IMR-90 (cell line): Measurements from ENCODE around the gene OTUD7B. TPM values are rescaled to one million over a fixed set of nuclear protein-coding genes. Genes with fewer than 3 reads are reported as not detected.
A peak's percentile ranks its signal among the peaks of the same experiment; 100 is the strongest.

Experiments used
- ATAC-seq: fragments of 200-7000 bp; cut with Tn5 transposase; 2 replicates; pipeline ENCODE4 v1.9.1; 2020; ENCODE audit warnings: low read depth, mild to moderate bottlenecking, moderate library complexity
- BruUV-seq: library from RNA; stranded (reverse); fragments of 400-500 nt; replicated peaks from 2 replicates; lab custom pipeline; 2021; lab: Mats Ljungman, UMichigan
- CTCF ChIA-PET: fragments of 300-600 bp; formaldehyde crosslinking; extraction: SDS; loops from one replicate; lab custom pipeline; 2021; ENCODE audit warnings: antibody characterized with exemption; lab: Yijun Ruan, JAX
- POLR2A ChIA-PET: fragments of 300-600 bp; sonication (Branson Sonifier 250); formaldehyde crosslinking; loops from one replicate; lab custom pipeline; 2022; ENCODE audit warnings: antibody characterized with exemption; ENCODE audit not compliant: unreplicated experiment; lab: Charles Lee
- DNase-seq: peaks from one replicate; pipeline ENCODE4 v3.0.0; 2013
- H2AFZ ChIP-seq: replicated peaks from 2 replicates; pipeline ENCODE3; 2013; ENCODE audit warnings: low read length, mild to moderate bottlenecking; ENCODE audit not compliant: poor library complexity
- H2AK5ac ChIP-seq: 2 replicates; pipeline ENCODE4 v1.6.1; 2013; ENCODE audit warnings: low read depth, low read length, inconsistent platforms
- H2AK9ac ChIP-seq: replicated peaks from 2 replicates; pipeline ENCODE3; 2013; ENCODE audit warnings: mild to moderate bottlenecking, low read depth, low read length, moderate library complexity; ENCODE audit not compliant: poor library complexity
- H2BK120ac ChIP-seq: 2 replicates; pipeline ENCODE4 v1.6.1; 2013; ENCODE audit warnings: low read depth, low read length, inconsistent platforms
- H2BK15ac ChIP-seq: 3 replicates; pipeline ENCODE4 v1.6.1; 2013; ENCODE audit warnings: low read depth, low read length, inconsistent platforms
- H2BK20ac ChIP-seq: 2 replicates; pipeline ENCODE4 v1.6.1; 2013; ENCODE audit warnings: low read depth, mild to moderate bottlenecking, inconsistent platforms, low read length, moderate library complexity
- H2BK5ac ChIP-seq: 2 replicates; pipeline ENCODE4 v1.6.1; 2013; ENCODE audit warnings: mild to moderate bottlenecking, low read depth, low read length, inconsistent platforms; ENCODE audit not compliant: poor library complexity, severe bottlenecking
- H3K14ac ChIP-seq: replicated peaks from 2 replicates; pipeline ENCODE4 v1.6.1; 2013; ENCODE audit warnings: low read depth, low read length, inconsistent platforms
- H3K18ac ChIP-seq: 2 replicates; pipeline ENCODE4 v1.6.1; 2013; ENCODE audit warnings: low read depth, low read length, control low read depth
- H3K23ac ChIP-seq: 2 replicates; pipeline ENCODE4 v1.6.1; 2013; ENCODE audit warnings: low read depth, low read length, inconsistent platforms
- H3K27ac ChIP-seq: 2 replicates; pipeline ENCODE4 v1.5.1; 2013; ENCODE audit warnings: mild to moderate bottlenecking, control low read depth, low read length; ENCODE audit not compliant: insufficient read depth
- H3K27me3 ChIP-seq: 2 replicates; pipeline ENCODE4 v1.6.1; 2013; ENCODE audit warnings: low read length; ENCODE audit not compliant: control insufficient read depth, insufficient read depth
- H3K36me3 ChIP-seq: 2 replicates; pipeline ENCODE4 v1.6.1; 2013; ENCODE audit warnings: low read length, mixed read lengths; ENCODE audit not compliant: control insufficient read depth, insufficient read depth
- H3K4ac ChIP-seq: 2 replicates; pipeline ENCODE4 v1.6.1; 2013; ENCODE audit warnings: low read depth, low read length, inconsistent platforms
- H3K4me1 ChIP-seq: 2 replicates; pipeline ENCODE4 v1.6.1; 2013; ENCODE audit warnings: low read length, mixed read lengths; ENCODE audit not compliant: control insufficient read depth, insufficient read depth
- H3K4me2 ChIP-seq: 2 replicates; pipeline ENCODE4 v1.6.1; 2013; ENCODE audit warnings: low read depth, mild to moderate bottlenecking, control low read depth, low read length, moderate library complexity
- H3K4me3 ChIP-seq: 2 replicates; pipeline ENCODE4 v1.5.1; 2013; ENCODE audit warnings: low read depth, mild to moderate bottlenecking, control low read depth, low read length, moderate library complexity; ENCODE audit not compliant: insufficient read depth
- H3K56ac ChIP-seq: 2 replicates; pipeline ENCODE4 v1.6.1; 2013; ENCODE audit warnings: low read length, inconsistent platforms; ENCODE audit not compliant: insufficient read depth; ENCODE audit errors: extremely low read depth
- H3K79me1 ChIP-seq, 2 experiments: 2 replicates each; pipeline ENCODE4 v1.6.1; 2013; ENCODE audit warnings: low read length in 2 of 2, inconsistent platforms in 1 of 2, low read depth in 1 of 2
- H3K9ac ChIP-seq: 2 replicates; pipeline ENCODE4 v1.6.1; 2013; ENCODE audit warnings: low read depth, low read length, control low read depth
- H3K9me1 ChIP-seq: 2 replicates; pipeline ENCODE4 v1.6.1; 2013; ENCODE audit warnings: low read length, inconsistent platforms; ENCODE audit not compliant: insufficient read depth
- H3K9me3 ChIP-seq: 2 replicates; pipeline ENCODE4 v1.6.1; 2013; ENCODE audit warnings: low read length; ENCODE audit not compliant: control insufficient read depth, insufficient read depth
- H4K20me1 ChIP-seq: 2 replicates; pipeline ENCODE4 v1.6.1; 2013; ENCODE audit warnings: low read length, inconsistent platforms; ENCODE audit not compliant: insufficient read depth
- H4K5ac ChIP-seq: 2 replicates; pipeline ENCODE4 v1.6.1; 2013; ENCODE audit warnings: mild to moderate bottlenecking, low read depth, low read length, control low read depth
- H4K8ac ChIP-seq, 2 experiments: 2 replicates each; pipeline ENCODE4 v1.6.1; 2013; ENCODE audit warnings: low read depth in 2 of 2, low read length in 2 of 2, control low read depth in 1 of 2, inconsistent platforms in 1 of 2
- H4K91ac ChIP-seq: 2 replicates; pipeline ENCODE4 v1.6.1; 2013; ENCODE audit warnings: low read depth, low read length, inconsistent platforms; ENCODE audit not compliant: insufficient read depth
- FOS ChIP-seq: fragments of 150-350 bp; IDR thresholded peaks from 2 replicates; pipeline ENCODE4 v1.6.1; 2016; ENCODE audit warnings: low read depth, low read length
- MAZ ChIP-seq: IDR thresholded peaks from 2 replicates; pipeline ENCODE4 v1.6.1; 2012; ENCODE audit warnings: low read depth, mild to moderate bottlenecking, low read length, improper control_type of control experiment, moderate library complexity, borderline replicate concordance
- MXI1 ChIP-seq: IDR thresholded peaks from 2 replicates; pipeline ENCODE4 v1.6.1; 2012; ENCODE audit warnings: low read depth, mild to moderate bottlenecking, low read length, moderate library complexity, borderline replicate concordance
- NFE2L2 ChIP-seq: fragments of 150-350 bp; IDR thresholded peaks from 2 replicates; pipeline ENCODE4 v1.6.1; 2016; ENCODE audit warnings: low read depth, mild to moderate bottlenecking, low read length
- RAD21 ChIP-seq: IDR thresholded peaks from 2 replicates; pipeline ENCODE4 v1.6.1; 2012; ENCODE audit warnings: low read length, improper control_type of control experiment
- WGBS, 2 experiments: methylation state at CpG; one replicate each; pipeline versions ENCODE4 v1.1.5 to v1.1.7; 2013; ENCODE audit warnings: missing lambda C conversion rate in 2 of 2; ENCODE audit not compliant: insufficient read length in 1 of 2; ENCODE audit errors: extremely low coverage in 2 of 2; 5-methylcytosine and 5-hydroxymethylcytosine counted together
- dilution Hi-C: fragments of 300-500 bp; cut with HindIII; formaldehyde crosslinking; loops from one replicate; pipeline ENCODE4 v1.14.3; 2018; ENCODE audit warnings: low sequenced_read_pairs; ENCODE audit not compliant: unreplicated experiment
- in situ Hi-C: fragments of 300-500 bp; cut with MboI; formaldehyde crosslinking; loops from 3 replicates; pipeline ENCODE4 v1.14.3; 2019; ENCODE audit warnings: low sequenced_read_pairs, inconsistent platforms, mixed read lengths
- intact Hi-C: fragments of 100-400 bp; cut with micrococcal nuclease; formaldehyde crosslinking; loops from 2 replicates; pipeline ENCODE4 v1.10.0; 2022
- polyA plus RNA-seq, 3 experiments: library from polyadenylated mRNA; depleted of rRNA; stranded (reverse); fragments of >200 nt; gene quantifications; 2 replicates each; pipeline ENCODE4 v1.2.3, GENCODE V29; 2012; ENCODE audit warnings: low replicate concordance in 1 of 3
- total RNA-seq: library from RNA; depleted of rRNA; stranded (reverse); fragments of >200 nt; gene quantifications from 2 replicates; pipeline ENCODE4 v1.2.3, GENCODE V29; 2012

The OTUD7B gene
- total and polyA plus RNA-seq, 2 of the 4 experiments (the other 2 are of a cell fraction), result 7.5 to 18.6 TPM

GRCh38 chr1:150021191-150021694 is 10.7 kb upstream of the OTUD7B start:
- H3K14ac ChIP-seq, result 0 out of 2 replicates have a peak overlapping the region, but pooled peaks have one; percentile 21
- H3K79me1 ChIP-seq, result no peaks in the 10 kb centered on the region
- POLR2A ChIA-PET, result no interaction called here
- H2BK20ac ChIP-seq, result no peak overlapping the region
- H2AK9ac ChIP-seq, result no peak overlapping the region
- DNase-seq (no peak), ATAC-seq (no peak)
- no peak overlapping the region for H2BK120ac ChIP-seq
- H2AFZ ChIP-seq, result no peak overlapping the region
- H2BK15ac ChIP-seq, result no peak overlapping the region
- no peaks in the 10 kb centered on the region for H3K36me3 ChIP-seq
- no peak overlapping the region for H4K5ac ChIP-seq
- no peak overlapping the region for H3K4ac ChIP-seq
- in situ Hi-C loops (no loop called here), intact Hi-C loops (no loop called here), dilution Hi-C loops (no loop called here)
- no peak overlapping the region for H3K4me2 ChIP-seq
- H2BK5ac ChIP-seq, result no peak overlapping the region
- H4K20me1 ChIP-seq, result no peaks in the 10 kb centered on the region
- no peak overlapping the region for H4K8ac ChIP-seq
- no peak overlapping the region for H3K18ac ChIP-seq
- 0 out of 2 replicates have a peak, but pooled peaks cover 3% of the 10 kb centered on the region for H3K9me1 ChIP-seq
- TF ChIP-seq MXI1, result no peak
- no peak for TF ChIP-seq NFE2L2
- TF ChIP-seq RAD21, result no peak
- TF ChIP-seq FOS, result no peak
- no peak for TF ChIP-seq MAZ
- no CpG with 5 or more reads among the region's 5 CpGs for WGBS, 2 experiments
- no peak overlapping the region for H3K4me3 ChIP-seq
- H4K91ac ChIP-seq, result no peak overlapping the region
- no peak overlapping the region for H3K27ac ChIP-seq
- no TSS peak for BruUV-seq
- H3K27me3 ChIP-seq, result no peaks in the 10 kb centered on the region
- CTCF ChIA-PET, result no interaction called here
- H3K9ac ChIP-seq, result no peak overlapping the region
- H2AK5ac ChIP-seq, result no peak overlapping the region
- no peak overlapping the region for H3K56ac ChIP-seq
- no peak overlapping the region for H3K23ac ChIP-seq
- H3K4me1 ChIP-seq, result no peaks in the 10 kb centered on the region
- no peaks in the 10 kb centered on the region for H3K9me3 ChIP-seq
